Measurements from ENCODE around the gene SS18L1.

DNA sequence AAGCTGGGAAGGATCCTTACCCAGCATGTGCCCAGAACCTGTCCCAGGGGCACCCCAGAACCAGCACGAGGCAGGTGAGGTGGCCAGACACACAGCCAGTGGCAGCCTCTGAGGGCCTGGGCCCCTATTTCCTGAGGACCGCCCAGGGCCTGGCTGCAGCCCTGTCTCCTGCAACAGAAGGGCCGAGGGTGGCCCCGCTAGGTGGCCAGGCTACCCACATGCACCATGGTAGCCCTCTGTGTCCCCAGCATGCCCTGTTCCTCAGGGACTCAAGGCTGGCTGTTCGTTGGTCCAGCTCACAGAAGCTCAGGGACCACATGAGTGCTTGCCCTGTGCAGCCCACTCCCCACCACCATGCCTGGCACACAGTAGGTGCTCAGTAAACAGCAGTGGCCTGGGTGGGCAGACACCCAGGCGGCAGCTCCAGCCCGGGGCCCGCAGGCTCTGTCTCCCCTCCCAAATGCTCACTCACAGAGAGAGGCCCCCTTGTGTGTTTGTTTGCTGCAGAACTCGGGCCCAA lies 68.3 kb downstream of the SS18L1 start:
- TF ChIP-seq CTCF (conservative IDR thresholded peaks at IDR 0.05 in 1 of 2, IDR thresholded peaks at IDR 0.05 in 1 of 2; ENCODE audit: extremely low read depth in 1 of 2, insufficient read depth in 1 of 2, low read depth in 1 of 2, low read length in 2 of 2) (no peak), EZH2 (IDR thresholded peaks at IDR 0.05; ENCODE audit: borderline replicate concordance, low read length) (no peak)

Data from mammary epithelial cell (primary cell).